Panc1 (cell line): ENCODE measurements around the gene NECAP2.
"Not testable (repeated sequence)": the region's sequence is repeated elsewhere in the genome, so short reads cannot be mapped to it uniquely, and the experiment has no call there.

Source experiments
- POLR2AphosphoS5 ChIP-seq: IDR thresholded peaks from 2 replicates; pipeline ENCODE4 v1.6.1; 2012; ENCODE audit warnings: mild to moderate bottlenecking, low read depth, low read length, moderate library complexity
- SIN3A ChIP-seq: IDR thresholded peaks from 2 replicates; pipeline ENCODE4 v1.6.1; 2012; ENCODE audit warnings: low read depth, mild to moderate bottlenecking, low read length, moderate library complexity, borderline replicate concordance; ENCODE audit not compliant: insufficient read depth
- TCF7L2 ChIP-seq: IDR thresholded peaks from 2 replicates; pipeline ENCODE4 v1.6.1; 2011; ENCODE audit warnings: mild to moderate bottlenecking, low read depth, low read length, inconsistent platforms
- TF ChIP-seq, protein P1 (sequence below): fragments of 450-650 bp; IDR thresholded peaks from 2 replicates; pipeline ENCODE4 v1.5.1; 2017; ENCODE audit warnings: mild to moderate bottlenecking
- TF ChIP-seq, protein P2 (sequence below), 2 experiments: IDR thresholded peaks; 2 replicates each; pipeline ENCODE4 v1.6.1; 2011 to 2012; ENCODE audit warnings: low read depth in 2 of 2, control low read depth in 1 of 2, low read length in 1 of 2, mild to moderate bottlenecking in 1 of 2, moderate library complexity in 1 of 2; ENCODE audit not compliant: insufficient read depth in 1 of 2

DNA sequence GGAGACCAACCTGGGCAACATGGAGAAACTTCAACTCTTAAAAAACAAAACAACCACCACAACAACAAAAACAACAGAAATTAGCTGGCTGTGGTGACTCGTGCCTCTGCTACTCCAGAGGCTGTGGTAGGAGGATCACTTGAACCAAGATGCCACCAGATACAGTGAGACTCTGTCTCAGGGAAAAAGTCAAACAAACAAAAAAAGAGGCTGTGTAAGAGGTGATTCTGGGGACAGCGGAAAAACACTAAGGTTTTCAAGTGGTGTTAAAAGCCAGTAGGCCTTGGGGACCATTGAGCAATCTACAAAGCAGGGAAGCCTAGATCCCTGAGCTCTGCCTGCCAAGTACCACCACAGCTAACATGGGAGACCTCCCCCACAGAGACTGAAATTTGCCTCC is 65.3 kb downstream of the NECAP2 start:
- TF ChIP-seq, protein P1, sequence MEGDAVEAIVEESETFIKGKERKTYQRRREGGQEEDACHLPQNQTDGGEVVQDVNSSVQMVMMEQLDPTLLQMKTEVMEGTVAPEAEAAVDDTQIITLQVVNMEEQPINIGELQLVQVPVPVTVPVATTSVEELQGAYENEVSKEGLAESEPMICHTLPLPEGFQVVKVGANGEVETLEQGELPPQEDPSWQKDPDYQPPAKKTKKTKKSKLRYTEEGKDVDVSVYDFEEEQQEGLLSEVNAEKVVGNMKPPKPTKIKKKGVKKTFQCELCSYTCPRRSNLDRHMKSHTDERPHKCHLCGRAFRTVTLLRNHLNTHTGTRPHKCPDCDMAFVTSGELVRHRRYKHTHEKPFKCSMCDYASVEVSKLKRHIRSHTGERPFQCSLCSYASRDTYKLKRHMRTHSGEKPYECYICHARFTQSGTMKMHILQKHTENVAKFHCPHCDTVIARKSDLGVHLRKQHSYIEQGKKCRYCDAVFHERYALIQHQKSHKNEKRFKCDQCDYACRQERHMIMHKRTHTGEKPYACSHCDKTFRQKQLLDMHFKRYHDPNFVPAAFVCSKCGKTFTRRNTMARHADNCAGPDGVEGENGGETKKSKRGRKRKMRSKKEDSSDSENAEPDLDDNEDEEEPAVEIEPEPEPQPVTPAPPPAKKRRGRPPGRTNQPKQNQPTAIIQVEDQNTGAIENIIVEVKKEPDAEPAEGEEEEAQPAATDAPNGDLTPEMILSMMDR = not testable (repeated sequence)
- TF ChIP-seq POLR2AphosphoS5, SIN3A, TCF7L2: not testable (repeated sequence)
- TF ChIP-seq, protein P2, sequence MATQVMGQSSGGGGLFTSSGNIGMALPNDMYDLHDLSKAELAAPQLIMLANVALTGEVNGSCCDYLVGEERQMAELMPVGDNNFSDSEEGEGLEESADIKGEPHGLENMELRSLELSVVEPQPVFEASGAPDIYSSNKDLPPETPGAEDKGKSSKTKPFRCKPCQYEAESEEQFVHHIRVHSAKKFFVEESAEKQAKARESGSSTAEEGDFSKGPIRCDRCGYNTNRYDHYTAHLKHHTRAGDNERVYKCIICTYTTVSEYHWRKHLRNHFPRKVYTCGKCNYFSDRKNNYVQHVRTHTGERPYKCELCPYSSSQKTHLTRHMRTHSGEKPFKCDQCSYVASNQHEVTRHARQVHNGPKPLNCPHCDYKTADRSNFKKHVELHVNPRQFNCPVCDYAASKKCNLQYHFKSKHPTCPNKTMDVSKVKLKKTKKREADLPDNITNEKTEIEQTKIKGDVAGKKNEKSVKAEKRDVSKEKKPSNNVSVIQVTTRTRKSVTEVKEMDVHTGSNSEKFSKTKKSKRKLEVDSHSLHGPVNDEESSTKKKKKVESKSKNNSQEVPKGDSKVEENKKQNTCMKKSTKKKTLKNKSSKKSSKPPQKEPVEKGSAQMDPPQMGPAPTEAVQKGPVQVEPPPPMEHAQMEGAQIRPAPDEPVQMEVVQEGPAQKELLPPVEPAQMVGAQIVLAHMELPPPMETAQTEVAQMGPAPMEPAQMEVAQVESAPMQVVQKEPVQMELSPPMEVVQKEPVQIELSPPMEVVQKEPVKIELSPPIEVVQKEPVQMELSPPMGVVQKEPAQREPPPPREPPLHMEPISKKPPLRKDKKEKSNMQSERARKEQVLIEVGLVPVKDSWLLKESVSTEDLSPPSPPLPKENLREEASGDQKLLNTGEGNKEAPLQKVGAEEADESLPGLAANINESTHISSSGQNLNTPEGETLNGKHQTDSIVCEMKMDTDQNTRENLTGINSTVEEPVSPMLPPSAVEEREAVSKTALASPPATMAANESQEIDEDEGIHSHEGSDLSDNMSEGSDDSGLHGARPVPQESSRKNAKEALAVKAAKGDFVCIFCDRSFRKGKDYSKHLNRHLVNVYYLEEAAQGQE (IDR thresholded peaks at IDR 0.05; ENCODE audit: insufficient read depth in 1 of 2, low read depth in 2 of 2, low read length in 1 of 2) = not testable (repeated sequence)
